ENCODE measurements around the gene HBG1. TPM values are rescaled to one million over a fixed set of nuclear protein-coding genes. Genes with fewer than 3 reads are reported as not detected.

The HBG1 gene
- total RNA-seq, result not detected in 2 replicates

DNA sequence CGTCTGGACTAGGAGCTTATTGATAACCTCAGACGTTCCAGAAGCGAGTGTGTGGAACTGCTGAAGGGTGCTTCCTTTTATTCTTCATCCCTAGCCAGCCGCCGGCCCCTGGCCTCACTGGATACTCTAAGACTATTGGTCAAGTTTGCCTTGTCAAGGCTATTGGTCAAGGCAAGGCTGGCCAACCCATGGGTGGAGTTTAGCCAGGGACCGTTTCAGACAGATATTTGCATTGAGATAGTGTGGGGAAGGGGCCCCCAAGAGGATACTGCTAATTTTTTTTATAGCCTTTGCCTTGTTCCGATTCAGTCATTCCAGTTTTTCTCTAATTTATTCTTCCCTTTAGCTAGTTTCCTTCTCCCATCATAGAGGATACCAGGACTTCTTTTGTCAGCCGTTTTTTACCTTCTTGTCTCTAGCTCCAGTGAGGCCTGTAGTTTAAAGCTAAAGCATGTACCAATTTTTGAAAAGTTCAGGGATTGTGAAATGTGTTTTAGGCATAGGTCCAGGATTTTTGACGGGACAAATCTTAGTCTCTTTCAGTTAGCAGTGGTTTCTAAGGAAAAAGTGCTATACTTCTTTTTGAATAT lies at the start of gene HBG1:
Gene HBG1 (minus strand): TSS at position 51 of the 590 bp plus-strand sequence. CDS start 53 bp downstream, outside the sequence.

DNA sequence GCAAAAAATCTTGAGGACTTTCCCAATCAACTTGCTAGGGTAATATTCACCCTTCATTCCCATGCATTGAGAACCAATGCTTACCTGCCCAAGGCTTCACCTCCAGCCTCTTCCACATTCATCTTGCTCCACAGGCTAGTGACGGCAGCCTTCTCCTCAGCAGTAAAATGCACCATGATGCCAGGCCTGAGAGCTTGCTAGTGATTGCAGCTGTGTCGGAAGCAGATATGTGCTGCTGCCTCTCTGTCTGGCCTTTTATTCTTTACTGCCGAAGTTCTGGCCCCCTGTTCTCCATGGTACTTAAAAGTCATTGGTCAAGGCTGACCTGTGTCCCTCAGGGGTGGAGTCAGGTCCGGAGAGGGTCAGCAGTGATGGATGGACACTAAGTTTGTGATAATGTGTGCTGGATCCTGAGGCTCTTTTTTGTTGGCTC lies 20.1 kb upstream of the HBG1 start, which contains the start of gene HBE1:
Gene HBE1 (minus strand): TSS at position 231 of the 433 bp plus-strand sequence. CDS start 55 bp downstream, at position 176.

DNA sequence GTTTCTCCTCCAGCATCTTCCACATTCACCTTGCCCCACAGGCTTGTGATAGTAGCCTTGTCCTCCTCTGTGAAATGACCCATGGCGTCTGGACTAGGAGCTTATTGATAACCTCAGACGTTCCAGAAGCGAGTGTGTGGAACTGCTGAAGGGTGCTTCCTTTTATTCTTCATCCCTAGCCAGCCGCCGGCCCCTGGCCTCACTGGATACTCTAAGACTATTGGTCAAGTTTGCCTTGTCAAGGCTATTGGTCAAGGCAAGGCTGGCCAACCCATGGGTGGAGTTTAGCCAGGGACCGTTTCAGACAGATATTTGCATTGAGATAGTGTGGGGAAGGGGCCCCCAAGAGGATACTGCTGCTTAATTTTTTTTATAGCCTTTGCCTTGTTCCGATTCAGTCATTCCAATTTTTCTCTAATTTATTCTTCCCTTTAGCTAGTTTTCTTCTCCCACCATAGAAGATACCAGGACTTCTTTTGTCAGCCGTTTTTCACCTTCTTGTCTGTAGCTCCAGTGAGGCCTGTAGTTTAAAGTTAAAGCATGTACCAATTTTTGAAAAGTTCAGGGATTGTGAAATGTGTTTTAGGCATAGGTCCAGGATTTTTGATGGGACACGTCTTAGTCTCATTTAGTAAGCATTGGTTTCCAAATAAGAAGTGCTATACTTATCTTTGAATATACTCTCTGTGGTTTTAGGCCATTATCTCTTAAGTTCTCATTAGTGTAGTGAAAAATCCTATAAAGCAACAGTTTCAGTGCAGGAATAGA lies 5.2 kb upstream of the HBG1 start, which contains the start of gene HBG2:
Gene HBG2 (minus strand): TSS at position 136 of the 768 bp plus-strand sequence. CDS start 53 bp downstream, at position 83.

DNA sequence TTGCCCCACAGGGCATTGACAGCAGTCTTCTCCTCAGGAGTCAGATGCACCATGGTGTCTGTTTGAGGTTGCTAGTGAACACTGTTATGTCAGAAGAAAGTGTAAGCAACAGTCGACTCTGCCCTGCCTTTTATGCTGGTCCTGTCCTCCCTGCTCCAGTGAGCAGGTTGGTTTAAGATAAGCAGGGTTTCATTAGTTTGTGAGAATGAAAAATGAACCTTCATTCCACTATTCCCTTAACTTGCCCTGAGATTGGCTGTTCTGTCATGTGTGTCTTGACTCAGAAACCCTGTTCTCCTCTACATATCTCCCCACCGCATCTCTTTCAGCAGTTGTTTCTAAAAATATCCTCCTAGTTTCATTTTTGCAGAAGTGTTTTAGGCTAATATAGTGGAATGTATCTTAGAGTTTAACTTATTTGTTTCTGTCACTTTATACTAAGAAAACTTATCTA lies 15.2 kb downstream of the HBG1 start, which contains the start of gene HBD:
Gene HBD (minus strand): TSS at position 103 of the 454 bp plus-strand sequence. CDS start 50 bp downstream, at position 53.

DNA sequence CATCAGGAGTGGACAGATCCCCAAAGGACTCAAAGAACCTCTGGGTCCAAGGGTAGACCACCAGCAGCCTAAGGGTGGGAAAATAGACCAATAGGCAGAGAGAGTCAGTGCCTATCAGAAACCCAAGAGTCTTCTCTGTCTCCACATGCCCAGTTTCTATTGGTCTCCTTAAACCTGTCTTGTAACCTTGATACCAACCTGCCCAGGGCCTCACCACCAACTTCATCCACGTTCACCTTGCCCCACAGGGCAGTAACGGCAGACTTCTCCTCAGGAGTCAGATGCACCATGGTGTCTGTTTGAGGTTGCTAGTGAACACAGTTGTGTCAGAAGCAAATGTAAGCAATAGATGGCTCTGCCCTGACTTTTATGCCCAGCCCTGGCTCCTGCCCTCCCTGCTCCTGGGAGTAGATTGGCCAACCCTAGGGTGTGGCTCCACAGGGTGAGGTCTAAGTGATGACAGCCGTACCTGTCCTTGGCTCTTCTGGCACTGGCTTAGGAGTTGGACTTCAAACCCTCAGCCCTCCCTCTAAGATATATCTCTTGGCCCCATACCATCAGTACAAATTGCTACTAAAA lies 22.8 kb downstream of the HBG1 start, which contains the start of gene HBB:
Gene HBB (minus strand): TSS at position 340 of the 579 bp plus-strand sequence. CDS start 50 bp downstream, at position 290.

DNA sequence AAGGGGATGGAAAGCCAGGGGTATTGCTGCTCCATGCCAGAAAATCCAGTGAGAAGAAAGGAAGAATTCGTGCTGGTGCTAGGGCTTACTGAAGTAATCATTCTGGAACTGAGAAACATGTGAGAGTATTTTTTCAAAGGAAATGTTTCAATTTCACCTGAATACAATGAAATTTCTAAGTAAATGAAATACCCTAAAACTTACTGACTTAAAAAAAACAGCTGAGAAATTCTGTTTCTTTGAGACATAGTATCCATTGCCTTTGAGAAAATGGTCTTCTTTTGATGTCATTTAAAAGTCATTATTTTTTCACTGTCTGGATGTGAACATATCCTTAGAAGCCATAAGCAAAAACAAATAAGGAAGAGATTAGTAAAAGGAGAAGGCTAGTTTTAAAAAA lies 49.1 kb downstream of the HBG1 start, which contains the start of gene OR51V1:
Gene OR51V1 (minus strand): TSS at position 101 of the 400 bp plus-strand sequence. CDS start 0 bp downstream, at position 101.

Other genes starting within 250 kb of the HBG1 start
- not detected in 2 replicates for gene OR52J3, start 203.3 kb downstream of the HBG1 start, total RNA-seq
- not detected in 2 replicates for gene OR52E2, start 190.2 kb downstream of the HBG1 start, total RNA-seq
- not detected in 2 replicates for gene OR52E1, start 180.3 kb downstream of the HBG1 start, total RNA-seq
- gene OR52A5, start 111.5 kb downstream of the HBG1 start, total RNA-seq, result not detected in 2 replicates
- not detected in 2 replicates for gene OR52A1, start 95.1 kb downstream of the HBG1 start, total RNA-seq
- not detected in 2 replicates for gene OR51V1, start 49.2 kb downstream of the HBG1 start, total RNA-seq
- gene HBB, start 22.8 kb downstream of the HBG1 start, total RNA-seq, result not detected in 2 replicates
- not detected in 2 replicates for gene HBD, start 15.4 kb downstream of the HBG1 start, total RNA-seq
- gene HBG2, start 4.9 kb upstream of the HBG1 start, total RNA-seq, result not detected in 2 replicates
- gene HBE1, start 20.1 kb upstream of the HBG1 start, total RNA-seq, result not detected in 2 replicates
- gene OR51B4, start 52.1 kb upstream of the HBG1 start, total RNA-seq, result not detected in 2 replicates
- gene OR51B2, start 74.4 kb upstream of the HBG1 start, total RNA-seq, result not detected in 2 replicates
- gene OR51B5, start 93.7 kb upstream of the HBG1 start, total RNA-seq, result not detected in 2 replicates
- not detected in 2 replicates for gene OR51B6, start 101.7 kb upstream of the HBG1 start, total RNA-seq
- not detected in 2 replicates for gene OR51M1, start 134.0 kb upstream of the HBG1 start, total RNA-seq
- gene OR51Q1, start 172.3 kb upstream of the HBG1 start, total RNA-seq, result not detected in 2 replicates
- not detected in 2 replicates for gene OR51I1, start 191.7 kb upstream of the HBG1 start, total RNA-seq
- gene OR51I2, start 199.5 kb upstream of the HBG1 start, total RNA-seq, result not detected in 2 replicates
- gene OR52D1, start 238.8 kb upstream of the HBG1 start, total RNA-seq, result not detected in 2 replicates